Heart right ventricle (tissue), 16 donors: ENCODE data around the gene ZBTB11. TPM values are rescaled to one million over a fixed set of nuclear protein-coding genes. Genes with fewer than 3 reads are reported as not detected.

Source experiments
- ATAC-seq, 8 donors: fragments of 200-7000 bp; cut with Tn5 transposase; one replicate each; pipeline ENCODE4 v1.9.1; 2020; ENCODE audit warnings: mild to moderate bottlenecking in 8 of 8, moderate library complexity in 8 of 8, moderate number of reproducible peaks in 1 of 8
- DNase-seq, 2 donors: peaks; one replicate each; pipeline ENCODE4 v3.0.0-alpha.2; 2020
- H3K27ac ChIP-seq, 10 donors: fragments of 200-600 bp; sonication (generic) in 2 of 10; one replicate each; pipeline versions ENCODE4 v1.5.0 to v1.8.0; 2020 to 2022; ENCODE audit warnings: mild to moderate bottlenecking in 3 of 10
- H3K27me3 ChIP-seq, 7 donors: fragments of 200-600 bp; one replicate each; pipeline ENCODE4 v1.8.0; 2021 to 2022; ENCODE audit warnings: mild to moderate bottlenecking in 2 of 7
- H3K36me3 ChIP-seq, 9 donors: fragments of 200-600 bp; sonication (generic) in 1 of 9; one replicate each; pipeline versions ENCODE4 v1.5.0 to v1.8.0; 2020 to 2022; ENCODE audit warnings: mild to moderate bottlenecking in 2 of 9
- H3K4me1 ChIP-seq, 9 donors: fragments of 200-600 bp; sonication (generic) in 1 of 9; one replicate each; pipeline versions ENCODE4 v1.5.0 to v1.8.0; 2020 to 2022; ENCODE audit warnings: mild to moderate bottlenecking in 4 of 9
- H3K4me3 ChIP-seq, 10 donors: fragments of 200-600 bp; sonication (generic) in 2 of 10; one replicate each; pipeline versions ENCODE4 v1.5.0 to v1.8.0; 2020 to 2022; ENCODE audit warnings: mild to moderate bottlenecking in 7 of 10, moderate library complexity in 2 of 10
- H3K9me3 ChIP-seq, 11 donors: fragments of 200-600 bp in 10 of 11; sonication (generic) in 2 of 11; one replicate each; pipeline versions ENCODE4 v1.5.0 to v1.8.0; 2013 to 2022; ENCODE audit warnings: mild to moderate bottlenecking in 2 of 11, control low read depth in 1 of 11, moderate library complexity in 1 of 11
- WGBS, 2 donors: extraction: QIAGEN DNeasy Blood & Tissue Kit; methylation state at CpG; one replicate each; pipeline ENCODE4 v1.1.7; 2013; ENCODE audit warnings: inconsistent platforms in 1 of 2; 5-methylcytosine and 5-hydroxymethylcytosine counted together
- intact Hi-C, 10 donors: fragments of 100-400 bp; cut with DNase I; formaldehyde crosslinking; loops; one replicate each; pipeline versions ENCODE4 v1.11.1 to v1.14.2; 2022
- polyA plus RNA-seq, 2 donors: library from polyadenylated mRNA; stranded (reverse); fragments of 200-250 nt; gene quantifications; one replicate each; pipeline ENCODE4 v1.2.3, GENCODE V29; 2013
- total RNA-seq, 10 donors: library from RNA; stranded (reverse); fragmentation: NEBNext Ultra II Directional in 3 of 10; extraction: Animal tissue kit (Norgen Biotek cat#: 25700) in 3 of 10; gene quantifications; one replicate each; pipeline versions ENCODE4 v1.2.1 to v1.2.4, GENCODE V29; 2021 to 2023
- TF ChIP-seq, protein P1 (sequence below), 9 donors: fragments of 200-600 bp; sonication (generic) in 2 of 9; IDR thresholded peaks; one replicate each; pipeline versions ENCODE4 v1.5.0 to v1.8.0; 2021 to 2022; ENCODE audit warnings: antibody characterized with exemption in 9 of 9, mild to moderate bottlenecking in 5 of 9, moderate library complexity in 1 of 9
- donor health status: Arrhythmogenic right ventricular cardiomyopathy.
- donor health status: ischemic (EF 13 %, LVEDD 7.1; RV severe dilation, severe dysfunction).
- donor health status: healthy with polysubstance abuse.
- donor health status: DM: no; HTN: yes; CAD: no.
- donor health status: DM: no; HTN: no; CAD: no.
- donor health status: ischemic (EF 25% LVEDD 6.9; RV normal size, moderate dysfunction).
- donor health status: ischemic (EF 25% LVEDD 5.7; RV mildly dilated, moderate dysfunction).
- donor health status: healthy.
- donor health status: DM: yes; HTN: yes; CAD: no.
- donor health status: Ischemic cardiomyopathy.
- donor health status: ischemic (EF 35%, LVEDD 5.7; RV mildly dilated, moderate dysfunction).
- donor health status: nonischemic (EF 11% LVEDD 7.7; RV severe dilation, severe dysfunction).
- donor health status: DM: yes; HTN: yes; CAD: no.
- donor health status: PGD.
- donor health status: ischemic (EF 29% LVEDD 5.4; RV normal size, mild dysfunction).
- donor health status: nonischemic (EF 23%, LVEDD 6.1; RV moderate dilation, normal function).

ZBTB11 gene
- total and polyA plus RNA-seq, 12 donors: 3.5 to 13.3 (median 8.4) TPM

GRCh38 chr3:101724329-101725193 lies 47.6 kb upstream of the ZBTB11 start, which contains the start of gene CEP97:
CEP97 (plus strand) TSS chr3:101724614; CDS start chr3:101724677, 63 bp downstream.
- WGBS, 2 donors: 0% methylated on average over 49 of the region's 49 CpGs
- Histone ChIP-seq H3K27ac (peak within 1 kb of the TSS in 9 of 10 donors; percentile 46 to 85 (median 82)), H3K36me3 (peaks cover 0 to 30% (median 6%) of the 10 kb centered on the region in 9 donors), H3K4me1 (peaks cover 0 to 37% (median 13%) of the 10 kb centered on the region in 9 donors), H3K27me3 (no peaks in the 10 kb centered on the region), H3K9me3 (no peaks in the 10 kb centered on the region), H3K4me3 (peak within 1 kb of the TSS; percentile 43 to 89 (median 74))
- DNase-seq (peak; percentile 89 to 91), ATAC-seq (peak; percentile 99 to 100 (median 100))
- intact Hi-C loops: loop anchor here in 5 of 10 donors (2.0 to 10.0 kb wide), 6 partner anchors 37 to 60 kb away; partner anchors contain the start of genes NXPE3 (in 3 of the 5), RPL24 (in 1 of the 5) and ZBTB11 (in 1 of the 5)
- TF ChIP-seq, protein P1, sequence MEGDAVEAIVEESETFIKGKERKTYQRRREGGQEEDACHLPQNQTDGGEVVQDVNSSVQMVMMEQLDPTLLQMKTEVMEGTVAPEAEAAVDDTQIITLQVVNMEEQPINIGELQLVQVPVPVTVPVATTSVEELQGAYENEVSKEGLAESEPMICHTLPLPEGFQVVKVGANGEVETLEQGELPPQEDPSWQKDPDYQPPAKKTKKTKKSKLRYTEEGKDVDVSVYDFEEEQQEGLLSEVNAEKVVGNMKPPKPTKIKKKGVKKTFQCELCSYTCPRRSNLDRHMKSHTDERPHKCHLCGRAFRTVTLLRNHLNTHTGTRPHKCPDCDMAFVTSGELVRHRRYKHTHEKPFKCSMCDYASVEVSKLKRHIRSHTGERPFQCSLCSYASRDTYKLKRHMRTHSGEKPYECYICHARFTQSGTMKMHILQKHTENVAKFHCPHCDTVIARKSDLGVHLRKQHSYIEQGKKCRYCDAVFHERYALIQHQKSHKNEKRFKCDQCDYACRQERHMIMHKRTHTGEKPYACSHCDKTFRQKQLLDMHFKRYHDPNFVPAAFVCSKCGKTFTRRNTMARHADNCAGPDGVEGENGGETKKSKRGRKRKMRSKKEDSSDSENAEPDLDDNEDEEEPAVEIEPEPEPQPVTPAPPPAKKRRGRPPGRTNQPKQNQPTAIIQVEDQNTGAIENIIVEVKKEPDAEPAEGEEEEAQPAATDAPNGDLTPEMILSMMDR (IDR thresholded peaks at IDR 0.05): no peak

DNA sequence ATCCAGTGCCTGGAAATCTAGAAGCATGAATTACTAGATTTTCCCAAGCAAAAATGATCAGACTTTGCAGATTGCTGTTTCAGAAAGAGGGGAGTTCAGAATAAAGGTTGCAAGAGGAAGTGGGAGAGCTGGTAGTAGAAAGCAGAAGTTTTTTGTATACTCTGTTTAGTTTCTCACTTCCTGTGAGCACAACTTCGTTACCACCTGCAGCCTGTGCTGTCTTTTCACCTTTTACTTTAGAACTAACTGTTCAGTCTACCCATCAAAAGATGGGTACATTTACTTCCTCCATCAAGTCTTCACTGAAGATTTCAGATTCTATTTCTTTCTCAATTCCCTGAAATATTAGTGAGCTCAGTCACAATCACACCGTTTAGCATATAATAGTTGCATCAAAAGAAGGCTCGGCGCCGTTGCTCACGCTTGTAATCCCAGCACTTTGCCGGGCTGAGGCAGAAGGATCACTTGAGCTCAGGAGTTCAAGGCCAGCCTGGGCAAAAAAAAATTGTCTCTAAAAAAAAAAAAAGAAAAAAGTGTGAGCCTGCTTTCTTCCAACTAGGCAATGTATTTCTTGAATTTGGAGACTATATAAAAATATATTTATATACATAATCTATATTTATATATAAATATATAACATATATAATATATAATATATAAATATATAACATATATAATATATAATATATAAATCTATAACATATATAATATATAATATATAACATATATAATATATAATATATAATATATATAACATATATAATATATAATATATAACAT lies 45.7 kb upstream of the ZBTB11 start:
- H3K9me3 ChIP-seq: no peaks in the 10 kb centered on the region
- peaks cover 0 to 10% (median 0%) of the 10 kb centered on the region in 9 donors for H3K36me3 ChIP-seq
- no peaks in the 10 kb centered on the region for H3K27me3 ChIP-seq
- intact Hi-C loops: loop anchor here in 3 of 10 donors (5.0 to 10.0 kb wide), 4 partner anchors 35 to 62 kb away; partner anchors contain the start of genes NXPE3 (in 1 of the 3), RPL24 (in 1 of the 3) and ZBTB11 (in 1 of the 3)
- no peak overlapping the region for H3K4me3 ChIP-seq
- no peak for DNase-seq
- TF ChIP-seq, protein P1 (IDR thresholded peaks at IDR 0.05): no peak
- H3K27ac ChIP-seq: peak overlapping the region in 3 of 10 donors; percentile 13 to 74 (median 52)
- 80 to 86% methylated on average over 7 of the region's 7 CpGs for whole genome bisulfite sequencing, 2 donors
- peaks cover 0 to 37% (median 13%) of the 10 kb centered on the region in 9 donors for H3K4me1 ChIP-seq
- ATAC-seq: no peak

- Histone ChIP-seq H3K4me3 (no peak overlapping the region), H3K9me3 (no peaks in the 10 kb centered on the region), H3K4me1 (peaks cover 0 to 32% (median 12%) of the 10 kb centered on the region in 9 donors), H3K36me3 (no peaks in the 10 kb centered on the region), H3K27me3 (no peaks in the 10 kb centered on the region), H3K27ac (peak overlapping the region in 6 of 10 donors; percentile 9 to 74 (median 28))
- intact Hi-C loops: loop anchor here in 3 of 10 donors (5.0 to 10.0 kb wide), 4 partner anchors 34 to 64 kb away; partner anchors contain the start of genes NXPE3 (in 1 of the 3), RPL24 (in 1 of the 3) and ZBTB11 (in 1 of the 3)
- ATAC-seq (no peak), DNase-seq (no peak)
- TF ChIP-seq, protein P1 (IDR thresholded peaks at IDR 0.05): no peak
- WGBS, 2 donors: 61 to 63% methylated on average over 10 of the region's 10 CpGs
Observed at GRCh38 chr3:101720851-101721840, 44.2 kb upstream of the ZBTB11 start.
